IMR-90 (cell line): ENCODE measurements around the gene ARMH2. TPM values are rescaled to one million over a fixed set of nuclear protein-coding genes. Genes with fewer than 3 reads are reported as not detected.

Source experiments
- ATAC-seq: fragments of 200-7000 bp; cut with Tn5 transposase; 2 replicates; pipeline ENCODE4 v1.9.1; 2020; ENCODE audit warnings: low read depth, mild to moderate bottlenecking, moderate library complexity
- BruUV-seq: library from RNA; stranded (reverse); fragments of 400-500 nt; replicated peaks from 2 replicates; lab custom pipeline; 2021; lab: Mats Ljungman, UMichigan
- CTCF ChIA-PET: fragments of 300-600 bp; formaldehyde crosslinking; extraction: SDS; loops from one replicate; lab custom pipeline; 2021; ENCODE audit warnings: antibody characterized with exemption; lab: Yijun Ruan, JAX
- POLR2A ChIA-PET: fragments of 300-600 bp; sonication (Branson Sonifier 250); formaldehyde crosslinking; loops from one replicate; lab custom pipeline; 2022; ENCODE audit warnings: antibody characterized with exemption; ENCODE audit not compliant: unreplicated experiment; lab: Charles Lee
- DNase-seq: peaks from one replicate; pipeline ENCODE4 v3.0.0; 2013
- H2AFZ ChIP-seq: replicated peaks from 2 replicates; pipeline ENCODE3; 2013; ENCODE audit warnings: low read length, mild to moderate bottlenecking; ENCODE audit not compliant: poor library complexity
- H2AK5ac ChIP-seq: 2 replicates; pipeline ENCODE4 v1.6.1; 2013; ENCODE audit warnings: low read depth, low read length, inconsistent platforms
- H2AK9ac ChIP-seq: replicated peaks from 2 replicates; pipeline ENCODE3; 2013; ENCODE audit warnings: mild to moderate bottlenecking, low read depth, low read length, moderate library complexity; ENCODE audit not compliant: poor library complexity
- H2BK120ac ChIP-seq: 2 replicates; pipeline ENCODE4 v1.6.1; 2013; ENCODE audit warnings: low read depth, low read length, inconsistent platforms
- H2BK15ac ChIP-seq: 3 replicates; pipeline ENCODE4 v1.6.1; 2013; ENCODE audit warnings: low read depth, low read length, inconsistent platforms
- H2BK20ac ChIP-seq: 2 replicates; pipeline ENCODE4 v1.6.1; 2013; ENCODE audit warnings: low read depth, mild to moderate bottlenecking, inconsistent platforms, low read length, moderate library complexity
- H2BK5ac ChIP-seq: 2 replicates; pipeline ENCODE4 v1.6.1; 2013; ENCODE audit warnings: mild to moderate bottlenecking, low read depth, low read length, inconsistent platforms; ENCODE audit not compliant: poor library complexity, severe bottlenecking
- H3K14ac ChIP-seq: replicated peaks from 2 replicates; pipeline ENCODE4 v1.6.1; 2013; ENCODE audit warnings: low read depth, low read length, inconsistent platforms
- H3K18ac ChIP-seq: 2 replicates; pipeline ENCODE4 v1.6.1; 2013; ENCODE audit warnings: low read depth, low read length, control low read depth
- H3K23ac ChIP-seq: 2 replicates; pipeline ENCODE4 v1.6.1; 2013; ENCODE audit warnings: low read depth, low read length, inconsistent platforms
- H3K27ac ChIP-seq: 2 replicates; pipeline ENCODE4 v1.5.1; 2013; ENCODE audit warnings: mild to moderate bottlenecking, control low read depth, low read length; ENCODE audit not compliant: insufficient read depth
- H3K27me3 ChIP-seq: 2 replicates; pipeline ENCODE4 v1.6.1; 2013; ENCODE audit warnings: low read length; ENCODE audit not compliant: control insufficient read depth, insufficient read depth
- H3K36me3 ChIP-seq: 2 replicates; pipeline ENCODE4 v1.6.1; 2013; ENCODE audit warnings: low read length, mixed read lengths; ENCODE audit not compliant: control insufficient read depth, insufficient read depth
- H3K4ac ChIP-seq: 2 replicates; pipeline ENCODE4 v1.6.1; 2013; ENCODE audit warnings: low read depth, low read length, inconsistent platforms
- H3K4me1 ChIP-seq: 2 replicates; pipeline ENCODE4 v1.6.1; 2013; ENCODE audit warnings: low read length, mixed read lengths; ENCODE audit not compliant: control insufficient read depth, insufficient read depth
- H3K4me2 ChIP-seq: 2 replicates; pipeline ENCODE4 v1.6.1; 2013; ENCODE audit warnings: low read depth, mild to moderate bottlenecking, control low read depth, low read length, moderate library complexity
- H3K4me3 ChIP-seq: 2 replicates; pipeline ENCODE4 v1.5.1; 2013; ENCODE audit warnings: low read depth, mild to moderate bottlenecking, control low read depth, low read length, moderate library complexity; ENCODE audit not compliant: insufficient read depth
- H3K56ac ChIP-seq: 2 replicates; pipeline ENCODE4 v1.6.1; 2013; ENCODE audit warnings: low read length, inconsistent platforms; ENCODE audit not compliant: insufficient read depth; ENCODE audit errors: extremely low read depth
- H3K79me1 ChIP-seq, 2 experiments: 2 replicates each; pipeline ENCODE4 v1.6.1; 2013; ENCODE audit warnings: low read length in 2 of 2, inconsistent platforms in 1 of 2, low read depth in 1 of 2
- H3K9ac ChIP-seq: 2 replicates; pipeline ENCODE4 v1.6.1; 2013; ENCODE audit warnings: low read depth, low read length, control low read depth
- H3K9me1 ChIP-seq: 2 replicates; pipeline ENCODE4 v1.6.1; 2013; ENCODE audit warnings: low read length, inconsistent platforms; ENCODE audit not compliant: insufficient read depth
- H3K9me3 ChIP-seq: 2 replicates; pipeline ENCODE4 v1.6.1; 2013; ENCODE audit warnings: low read length; ENCODE audit not compliant: control insufficient read depth, insufficient read depth
- H4K20me1 ChIP-seq: 2 replicates; pipeline ENCODE4 v1.6.1; 2013; ENCODE audit warnings: low read length, inconsistent platforms; ENCODE audit not compliant: insufficient read depth
- H4K5ac ChIP-seq: 2 replicates; pipeline ENCODE4 v1.6.1; 2013; ENCODE audit warnings: mild to moderate bottlenecking, low read depth, low read length, control low read depth
- H4K8ac ChIP-seq, 2 experiments: 2 replicates each; pipeline ENCODE4 v1.6.1; 2013; ENCODE audit warnings: low read depth in 2 of 2, low read length in 2 of 2, control low read depth in 1 of 2, inconsistent platforms in 1 of 2
- H4K91ac ChIP-seq: 2 replicates; pipeline ENCODE4 v1.6.1; 2013; ENCODE audit warnings: low read depth, low read length, inconsistent platforms; ENCODE audit not compliant: insufficient read depth
- CEBPB ChIP-seq: IDR thresholded peaks from 2 replicates; pipeline ENCODE4 v1.6.1; 2012; ENCODE audit warnings: low read depth, low read length, improper control_type of control experiment
- MAFK ChIP-seq: IDR thresholded peaks from 2 replicates; pipeline ENCODE4 v1.6.1; 2012; ENCODE audit warnings: low read depth, low read length, improper control_type of control experiment
- NFE2L2 ChIP-seq: fragments of 150-350 bp; IDR thresholded peaks from 2 replicates; pipeline ENCODE4 v1.6.1; 2016; ENCODE audit warnings: low read depth, mild to moderate bottlenecking, low read length
- RCOR1 ChIP-seq: IDR thresholded peaks from 2 replicates; pipeline ENCODE4 v1.6.1; 2012; ENCODE audit warnings: mild to moderate bottlenecking, low read length, improper control_type of control experiment; ENCODE audit not compliant: insufficient replicate concordance
- WGBS, 2 experiments: methylation state at CpG; one replicate each; pipeline versions ENCODE4 v1.1.5 to v1.1.7; 2013; ENCODE audit warnings: missing lambda C conversion rate in 2 of 2; ENCODE audit not compliant: insufficient read length in 1 of 2; ENCODE audit errors: extremely low coverage in 2 of 2; 5-methylcytosine and 5-hydroxymethylcytosine counted together
- dilution Hi-C: fragments of 300-500 bp; cut with HindIII; formaldehyde crosslinking; loops from one replicate; pipeline ENCODE4 v1.14.3; 2018; ENCODE audit warnings: low sequenced_read_pairs; ENCODE audit not compliant: unreplicated experiment
- in situ Hi-C: fragments of 300-500 bp; cut with MboI; formaldehyde crosslinking; loops from 3 replicates; pipeline ENCODE4 v1.14.3; 2019; ENCODE audit warnings: low sequenced_read_pairs, inconsistent platforms, mixed read lengths
- intact Hi-C: fragments of 100-400 bp; cut with micrococcal nuclease; formaldehyde crosslinking; loops from 2 replicates; pipeline ENCODE4 v1.10.0; 2022
- polyA plus RNA-seq, 3 experiments: library from polyadenylated mRNA; depleted of rRNA; stranded (reverse); fragments of >200 nt; gene quantifications; 2 replicates each; pipeline ENCODE4 v1.2.3, GENCODE V29; 2012; ENCODE audit warnings: low replicate concordance in 1 of 3
- total RNA-seq: library from RNA; depleted of rRNA; stranded (reverse); fragments of >200 nt; gene quantifications from 2 replicates; pipeline ENCODE4 v1.2.3, GENCODE V29; 2012

ARMH2 gene
- total and polyA plus RNA-seq, 2 of the 4 experiments (the other 2 are of a cell fraction), result not detected

DNA sequence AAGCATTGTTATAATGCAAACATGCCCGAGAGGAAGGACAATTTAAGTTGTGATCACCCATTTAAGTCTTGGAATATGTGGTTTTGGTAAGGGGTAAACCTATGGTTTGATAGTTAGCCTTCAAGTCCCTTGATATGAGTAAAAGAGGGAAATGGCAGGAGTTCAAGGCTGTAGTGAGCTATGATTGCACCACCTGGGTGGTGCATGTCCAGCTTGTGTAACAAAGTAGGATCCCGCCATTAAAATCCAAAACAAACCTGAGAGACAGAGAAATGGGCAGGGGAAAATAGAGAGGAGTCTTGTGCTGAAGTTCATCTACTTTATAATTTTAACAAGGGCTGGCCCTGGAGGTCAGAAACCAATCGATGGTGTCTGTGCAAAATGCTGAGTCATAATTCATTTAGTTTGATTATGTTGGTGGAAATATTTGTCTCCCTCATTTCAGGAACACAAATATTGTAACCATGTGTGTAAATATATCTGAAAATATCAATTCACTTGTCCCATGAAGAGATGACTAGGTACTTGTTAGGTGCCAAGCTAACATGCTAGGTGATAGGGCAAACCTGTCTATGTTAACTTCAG, 23.2 kb upstream of the ARMH2 start:
- Histone ChIP-seq H3K56ac (no peak overlapping the region), H3K36me3 (peaks cover 2% of the 10 kb centered on the region; the same call in 1 of the 2 replicates), H3K23ac (no peak overlapping the region), H2BK5ac (no peak overlapping the region), H3K4me3 (no peak overlapping the region), H2AFZ (no peak overlapping the region), H2BK20ac (no peak overlapping the region), H3K4ac (no peak overlapping the region), H3K79me1 (no peaks in the 10 kb centered on the region), H3K27me3 (no peaks in the 10 kb centered on the region), H2AK5ac (no peak overlapping the region), H4K8ac (no peak overlapping the region), H2AK9ac (no peak overlapping the region), H3K9me1 (0 out of 2 replicates have a peak, but pooled peaks cover under 1% of the 10 kb centered on the region), H3K18ac (no peak overlapping the region), H2BK15ac (no peak overlapping the region; the same call in 2 of the 3 replicates), H3K14ac (no peak overlapping the region), H3K9ac (no peak overlapping the region), H4K5ac (no peak overlapping the region), H4K20me1 (no peaks in the 10 kb centered on the region), H3K27ac (no peak overlapping the region), H3K4me1 (peaks cover 3% of the 10 kb centered on the region; the same call in 1 of the 2 replicates), H3K4me2 (no peak overlapping the region), H4K91ac (no peak overlapping the region), H3K9me3 (no peaks in the 10 kb centered on the region), H2BK120ac (no peak overlapping the region)
- ATAC-seq (no peak), DNase-seq (no peak)
- CTCF ChIA-PET, result interaction anchor here (0.6 to 0.9 kb wide), 2 partner anchors 15 to 329 kb away, joined by 3 read pairs; no protein-coding TSS in a partner anchor
- BruUV-seq, result no TSS peak
- dilution Hi-C loops (no loop called here), in situ Hi-C loops (no loop called here), intact Hi-C loops (no loop called here)
- no CpG with 5 or more reads among the region's 3 CpGs for WGBS, 2 experiments
- TF ChIP-seq MAFK, result peak; percentile 49; the same call in 1 of the 2 replicates
- TF ChIP-seq NFE2L2, result peak; percentile 91
- TF ChIP-seq RCOR1, result no peak
- TF ChIP-seq CEBPB, result no peak
- POLR2A ChIA-PET, result no interaction called here
